Bronchial epithelial cell (primary cell): ENCODE measurements around the gene UFD1. TPM values are rescaled to one million over a fixed set of nuclear protein-coding genes. Genes with fewer than 3 reads are reported as not detected.

Source experiments
- DNase-seq: peaks from one replicate; pipeline ENCODE4 v3.0.0-alpha.2; 2010; ENCODE audit warnings: low read depth
- FAIRE-seq: peaks from 2 replicates; lab custom pipeline; 2011; peaks lifted over from hg19 to GRCh38; lab: Jason Lieb, UNC
- H3K27me3 ChIP-seq: 2 replicates; pipeline ENCODE4 v1.5.1; 2011; ENCODE audit warnings: low read length; ENCODE audit not compliant: control insufficient read depth, insufficient read depth
- H3K36me3 ChIP-seq: 2 replicates; pipeline ENCODE4 v1.5.1; 2011; ENCODE audit warnings: low read length; ENCODE audit not compliant: control insufficient read depth, insufficient read depth
- H3K4me3 ChIP-seq: 2 replicates; pipeline ENCODE4 v1.5.1; 2011; ENCODE audit warnings: mild to moderate bottlenecking, low read depth, low read length, control low read depth
- total RNA-seq: library from RNA; depleted of rRNA; stranded (reverse); fragments of >200 nt; gene quantifications from 2 replicates; pipeline ENCODE4 v1.2.1, GENCODE V29; 2014
- TF ChIP-seq, protein P1 (sequence below): IDR thresholded peaks from 2 replicates; pipeline ENCODE4 v1.5.1; 2011; ENCODE audit warnings: mild to moderate bottlenecking, moderate library complexity, low read length, control low read depth, inconsistent platforms; ENCODE audit not compliant: insufficient read depth, severe bottlenecking

Gene UFD1
- total RNA-seq, 1 donor from 2014 or later, result 66.9 TPM

- Histone ChIP-seq H3K4me3 (peak within 1 kb of the TSS; percentile 84), H3K36me3 (peaks cover 7% of the 10 kb centered on the region), H3K27me3 (no peaks in the 10 kb centered on the region)
- TF ChIP-seq, protein P1, sequence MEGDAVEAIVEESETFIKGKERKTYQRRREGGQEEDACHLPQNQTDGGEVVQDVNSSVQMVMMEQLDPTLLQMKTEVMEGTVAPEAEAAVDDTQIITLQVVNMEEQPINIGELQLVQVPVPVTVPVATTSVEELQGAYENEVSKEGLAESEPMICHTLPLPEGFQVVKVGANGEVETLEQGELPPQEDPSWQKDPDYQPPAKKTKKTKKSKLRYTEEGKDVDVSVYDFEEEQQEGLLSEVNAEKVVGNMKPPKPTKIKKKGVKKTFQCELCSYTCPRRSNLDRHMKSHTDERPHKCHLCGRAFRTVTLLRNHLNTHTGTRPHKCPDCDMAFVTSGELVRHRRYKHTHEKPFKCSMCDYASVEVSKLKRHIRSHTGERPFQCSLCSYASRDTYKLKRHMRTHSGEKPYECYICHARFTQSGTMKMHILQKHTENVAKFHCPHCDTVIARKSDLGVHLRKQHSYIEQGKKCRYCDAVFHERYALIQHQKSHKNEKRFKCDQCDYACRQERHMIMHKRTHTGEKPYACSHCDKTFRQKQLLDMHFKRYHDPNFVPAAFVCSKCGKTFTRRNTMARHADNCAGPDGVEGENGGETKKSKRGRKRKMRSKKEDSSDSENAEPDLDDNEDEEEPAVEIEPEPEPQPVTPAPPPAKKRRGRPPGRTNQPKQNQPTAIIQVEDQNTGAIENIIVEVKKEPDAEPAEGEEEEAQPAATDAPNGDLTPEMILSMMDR, result peak; percentile 3
- no peak for FAIRE-seq
- DNase-seq, result peak; percentile 76
These were observed 46.7 kb downstream of the UFD1 start, which contains the start of gene MRPL40 for GRCh38 chr22:19432133-19432851. Gene MRPL40 (plus strand): TSS chr22:19432545. CDS start chr22:19432555, 10 bp downstream.

GRCh38 chr22:19431649-19432132 lies 47.3 kb downstream of the UFD1 start, which contains the start of gene HIRA:
Gene HIRA (minus strand): TSS chr22:19431733. CDS start chr22:19431476, 257 bp downstream.
- DNase-seq (peak; percentile 52), FAIRE-seq (no peak)
- TF ChIP-seq, protein P1, result no peak
- Histone ChIP-seq H3K27me3 (no peaks in the 10 kb centered on the region), H3K36me3 (peaks cover 7% of the 10 kb centered on the region), H3K4me3 (peak within 1 kb of the TSS; percentile 84)

GRCh38 chr22:19430890-19431541 lies 48.0 kb downstream of the UFD1 start:
- TF ChIP-seq, protein P1, result peak; percentile 24
- Histone ChIP-seq H3K36me3 (peaks cover 7% of the 10 kb centered on the region), H3K4me3 (peak overlapping the region; percentile 84), H3K27me3 (no peaks in the 10 kb centered on the region)
- DNase-seq, result peak; percentile 18
- no peak for FAIRE-seq

GRCh38 chr22:19429950-19430889 lies 48.8 kb downstream of the UFD1 start:
- Histone ChIP-seq H3K27me3 (no peaks in the 10 kb centered on the region), H3K4me3 (peak overlapping the region; percentile 84), H3K36me3 (peaks cover 6% of the 10 kb centered on the region)
- FAIRE-seq (no peak), DNase-seq (peak; percentile 28)
- TF ChIP-seq, protein P1, result no peak

DNA sequence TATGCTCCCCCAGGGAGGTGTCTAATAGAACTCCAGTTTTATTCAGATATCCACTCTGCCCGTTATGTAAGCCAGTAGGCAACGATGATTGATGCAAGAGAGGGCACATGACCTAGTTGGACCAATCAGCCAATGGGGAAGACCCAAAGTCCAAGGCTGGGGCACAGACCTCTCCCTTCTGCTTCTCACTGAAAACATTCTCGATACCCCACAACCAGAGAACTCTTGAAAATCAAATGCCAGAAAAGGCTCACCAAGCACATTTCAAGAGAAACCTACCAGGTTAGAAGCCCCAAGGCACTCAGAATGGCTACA lies 54.9 kb downstream of the UFD1 start:
- DNase-seq, result no peak
- TF ChIP-seq, protein P1, result no peak
- Histone ChIP-seq H3K4me3 (no peak overlapping the region), H3K27me3 (no peaks in the 10 kb centered on the region), H3K36me3 (peaks cover 3% of the 10 kb centered on the region)
- FAIRE-seq, result no peak
